Measurements from ENCODE around the gene KRTAP5-11. TPM values are rescaled to one million over a fixed set of nuclear protein-coding genes. Genes with fewer than 3 reads are reported as not detected.
"Not testable (repeated sequence)": the region's sequence is repeated elsewhere in the genome, so short reads cannot be mapped to it uniquely, and the experiment has no call there.

Gene KRTAP5-11
- total RNA-seq, 1 experiment from 2014 or later, result not detected

DNA sequence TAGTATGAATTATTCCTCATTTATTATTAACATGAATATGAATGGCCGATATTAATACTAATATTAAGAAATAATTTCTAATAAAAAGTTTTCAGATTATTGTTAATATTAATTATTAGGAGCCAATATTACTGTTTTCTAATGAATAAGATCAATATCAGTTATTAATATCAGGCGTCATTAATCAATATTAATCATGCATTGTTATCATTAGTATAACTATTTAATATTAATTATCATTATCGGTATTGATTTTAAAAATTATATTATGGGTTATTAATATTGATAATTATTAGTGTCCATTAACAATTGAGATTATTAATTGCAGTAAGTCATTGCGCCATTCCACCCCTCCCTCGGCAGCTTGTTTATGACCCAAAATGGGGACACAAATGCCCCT is 3.0 kb upstream of the KRTAP5-11 start:
- H3K4me1 ChIP-seq (ENCODE audit: insufficient read depth, low read length, poor library complexity, severe bottlenecking); H3K27ac ChIP-seq (ENCODE audit: low read depth, low read length, poor library complexity, severe bottlenecking); DNase-seq (ENCODE audit: low spot score); H3K27me3 ChIP-seq (replicated peaks; ENCODE audit: insufficient read depth, low read depth, low read length, poor library complexity); CTCF ChIA-PET; BruUV-seq (replicated peaks); H3K36me3 ChIP-seq (ENCODE audit: insufficient read depth, low read length, poor library complexity, severe bottlenecking); intact Hi-C loops (cut with micrococcal nuclease; ENCODE audit: unreplicated experiment); H3K4me3 ChIP-seq (ENCODE audit: low read depth, low read length, poor library complexity, severe bottlenecking); POLR2A ChIA-PET (ENCODE audit: low non-redundant PET); H3K9me3 ChIP-seq (ENCODE audit: low read depth, low read length, poor library complexity, severe bottlenecking): not testable (repeated sequence)

DNA sequence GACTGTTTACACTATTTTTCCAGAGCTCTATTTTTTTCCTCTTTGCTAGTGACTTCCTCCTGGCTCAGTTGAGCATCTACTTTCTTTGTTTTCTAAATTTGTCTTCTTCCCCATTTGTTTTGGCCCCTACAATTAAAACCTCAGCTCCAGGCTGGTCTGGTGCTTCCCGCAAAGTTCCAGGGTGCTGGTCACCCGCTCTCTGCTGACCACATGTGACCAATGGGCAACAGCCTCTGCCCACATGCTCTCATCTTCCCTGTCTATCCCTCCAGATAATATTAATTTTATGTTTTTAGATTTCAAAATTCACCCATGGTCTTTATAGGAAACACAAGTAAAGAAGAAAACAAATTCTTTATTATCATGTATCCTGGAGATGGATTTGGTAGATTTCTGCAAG is 294 bp upstream of the KRTAP5-11 start:
- H3K36me3 ChIP-seq (ENCODE audit: insufficient read depth, low read length, poor library complexity, severe bottlenecking); POLR2A ChIA-PET (ENCODE audit: low non-redundant PET); H3K9me3 ChIP-seq (ENCODE audit: low read depth, low read length, poor library complexity, severe bottlenecking); intact Hi-C loops (cut with micrococcal nuclease; ENCODE audit: unreplicated experiment); H3K27me3 ChIP-seq (replicated peaks; ENCODE audit: insufficient read depth, low read depth, low read length, poor library complexity); H3K4me1 ChIP-seq (ENCODE audit: insufficient read depth, low read length, poor library complexity, severe bottlenecking); H3K4me3 ChIP-seq (ENCODE audit: low read depth, low read length, poor library complexity, severe bottlenecking); DNase-seq (ENCODE audit: low spot score); CTCF ChIA-PET; BruUV-seq (replicated peaks); H3K27ac ChIP-seq (ENCODE audit: low read depth, low read length, poor library complexity, severe bottlenecking): not testable (repeated sequence)

DNA sequence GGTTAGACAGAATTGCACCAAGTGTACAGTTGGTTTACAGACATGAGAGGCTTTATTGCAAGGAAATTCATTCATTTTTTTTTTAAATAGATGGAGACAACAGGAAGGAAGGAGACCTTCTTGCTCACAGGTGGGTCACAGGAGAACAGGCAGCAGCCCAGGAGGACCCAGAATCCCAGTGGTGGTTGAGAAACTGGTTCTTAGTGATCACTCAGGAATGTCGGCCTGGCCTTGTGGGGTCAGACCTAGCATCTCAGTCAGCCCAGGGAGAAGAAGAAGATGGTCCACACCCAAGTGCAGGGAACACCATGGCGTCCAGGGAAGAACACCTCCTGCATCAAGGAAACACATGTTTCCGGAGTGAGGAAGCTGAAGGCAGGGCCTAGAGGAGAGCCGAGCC is 849 bp downstream of the KRTAP5-11 start:
- BruUV-seq (replicated peaks), result no TSS peak
- Histone ChIP-seq H3K36me3 (ENCODE audit: insufficient read depth, low read length, poor library complexity, severe bottlenecking) (no peaks in the 10 kb centered on the region), H3K27ac (ENCODE audit: low read depth, low read length, poor library complexity, severe bottlenecking) (no peak overlapping the region), H3K4me1 (ENCODE audit: insufficient read depth, low read length, poor library complexity, severe bottlenecking) (peaks cover 4% of the 10 kb centered on the region), H3K9me3 (ENCODE audit: low read depth, low read length, poor library complexity, severe bottlenecking) (no peaks in the 10 kb centered on the region), H3K4me3 (ENCODE audit: low read depth, low read length, poor library complexity, severe bottlenecking) (no peak overlapping the region), H3K27me3 (replicated peaks; ENCODE audit: insufficient read depth, low read depth, low read length, poor library complexity) (no peaks in the 10 kb centered on the region)
- ChIA-PET CTCF (no interaction called here), POLR2A (ENCODE audit: low non-redundant PET) (no interaction called here)
- DNase-seq (ENCODE audit: low spot score), result no peak
- intact Hi-C loops (cut with micrococcal nuclease; ENCODE audit: unreplicated experiment), result no loop called here
- TF ChIP-seq, protein P1, sequence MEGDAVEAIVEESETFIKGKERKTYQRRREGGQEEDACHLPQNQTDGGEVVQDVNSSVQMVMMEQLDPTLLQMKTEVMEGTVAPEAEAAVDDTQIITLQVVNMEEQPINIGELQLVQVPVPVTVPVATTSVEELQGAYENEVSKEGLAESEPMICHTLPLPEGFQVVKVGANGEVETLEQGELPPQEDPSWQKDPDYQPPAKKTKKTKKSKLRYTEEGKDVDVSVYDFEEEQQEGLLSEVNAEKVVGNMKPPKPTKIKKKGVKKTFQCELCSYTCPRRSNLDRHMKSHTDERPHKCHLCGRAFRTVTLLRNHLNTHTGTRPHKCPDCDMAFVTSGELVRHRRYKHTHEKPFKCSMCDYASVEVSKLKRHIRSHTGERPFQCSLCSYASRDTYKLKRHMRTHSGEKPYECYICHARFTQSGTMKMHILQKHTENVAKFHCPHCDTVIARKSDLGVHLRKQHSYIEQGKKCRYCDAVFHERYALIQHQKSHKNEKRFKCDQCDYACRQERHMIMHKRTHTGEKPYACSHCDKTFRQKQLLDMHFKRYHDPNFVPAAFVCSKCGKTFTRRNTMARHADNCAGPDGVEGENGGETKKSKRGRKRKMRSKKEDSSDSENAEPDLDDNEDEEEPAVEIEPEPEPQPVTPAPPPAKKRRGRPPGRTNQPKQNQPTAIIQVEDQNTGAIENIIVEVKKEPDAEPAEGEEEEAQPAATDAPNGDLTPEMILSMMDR (conservative IDR thresholded peaks at IDR 0.05; ENCODE audit: low read depth, low read length), result no peak
- TF ChIP-seq EZH2 (IDR thresholded peaks at IDR 0.05; ENCODE audit: borderline replicate concordance, low read depth, low read length, poor library complexity, severe bottlenecking), result no peak

DNA sequence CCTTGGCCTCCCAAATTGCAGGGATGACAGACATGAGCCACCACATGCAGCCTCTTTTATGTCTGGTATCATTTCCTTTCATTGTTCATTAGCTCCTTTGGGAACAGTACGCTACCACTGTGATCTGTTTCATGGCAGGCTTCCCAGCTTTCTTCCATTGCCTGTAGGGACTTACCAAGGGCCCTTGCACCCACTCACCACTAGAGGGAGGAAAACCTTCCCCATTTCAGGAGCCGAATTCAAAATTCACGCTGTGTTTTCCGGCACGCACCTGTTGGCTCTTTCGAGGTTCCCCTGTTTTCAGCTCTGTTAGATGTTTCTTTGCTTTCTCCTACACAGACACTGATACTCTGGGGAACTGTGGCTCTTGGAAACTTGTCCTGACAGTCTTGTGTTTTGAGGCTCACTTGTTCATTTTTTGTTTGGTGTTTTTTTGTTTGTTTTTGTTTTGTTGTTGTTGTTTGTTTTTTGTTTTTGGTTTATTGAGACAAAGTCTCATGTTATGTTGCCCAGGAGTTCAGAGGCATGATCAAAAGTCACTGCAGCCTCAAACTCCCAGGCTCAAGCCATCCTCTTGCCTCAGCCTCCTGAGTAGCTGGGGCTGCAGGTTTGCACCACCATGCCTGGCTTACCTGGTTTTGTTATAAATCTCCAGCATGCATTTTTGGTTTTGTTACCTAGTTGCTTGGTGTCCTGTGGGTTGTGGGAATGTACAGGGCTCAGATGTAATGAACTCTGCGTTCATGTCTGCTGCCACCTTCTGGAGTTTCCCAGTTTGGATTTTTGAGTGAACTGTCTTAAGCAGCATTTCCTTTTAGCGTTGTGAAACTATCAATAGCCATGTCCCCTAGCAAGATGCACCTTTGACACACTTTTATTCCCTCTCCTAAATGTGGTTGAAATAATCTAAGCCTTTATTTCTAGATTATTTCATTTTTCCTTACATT is 2.3 kb downstream of the KRTAP5-11 start:
- ChIA-PET POLR2A (ENCODE audit: low non-redundant PET) (no interaction called here), CTCF (interaction anchor here (0.6 to 1.2 kb wide), 7 partner anchors 9 to 128 kb away, joined by 3 to 8 read pairs (median 3); partner anchors contain the start of gene NADSYN1)
- Histone ChIP-seq H3K36me3 (ENCODE audit: insufficient read depth, low read length, poor library complexity, severe bottlenecking) (no peaks in the 10 kb centered on the region), H3K4me3 (ENCODE audit: low read depth, low read length, poor library complexity, severe bottlenecking) (no peak overlapping the region), H3K9me3 (ENCODE audit: low read depth, low read length, poor library complexity, severe bottlenecking) (no peaks in the 10 kb centered on the region), H3K27ac (ENCODE audit: low read depth, low read length, poor library complexity, severe bottlenecking) (no peak overlapping the region), H3K27me3 (replicated peaks; ENCODE audit: insufficient read depth, low read depth, low read length, poor library complexity) (no peaks in the 10 kb centered on the region), H3K4me1 (ENCODE audit: insufficient read depth, low read length, poor library complexity, severe bottlenecking) (peaks cover 4% of the 10 kb centered on the region)
- intact Hi-C loops (cut with micrococcal nuclease; ENCODE audit: unreplicated experiment), result no loop called here
- TF ChIP-seq, protein P1 (conservative IDR thresholded peaks at IDR 0.05; ENCODE audit: low read depth, low read length), result peak; percentile 89
- no peak for TF ChIP-seq EZH2 (IDR thresholded peaks at IDR 0.05; ENCODE audit: borderline replicate concordance, low read depth, low read length, poor library complexity, severe bottlenecking)
- DNase-seq (ENCODE audit: low spot score), result peak; percentile 93
- no TSS peak for BruUV-seq (replicated peaks)

DNA sequence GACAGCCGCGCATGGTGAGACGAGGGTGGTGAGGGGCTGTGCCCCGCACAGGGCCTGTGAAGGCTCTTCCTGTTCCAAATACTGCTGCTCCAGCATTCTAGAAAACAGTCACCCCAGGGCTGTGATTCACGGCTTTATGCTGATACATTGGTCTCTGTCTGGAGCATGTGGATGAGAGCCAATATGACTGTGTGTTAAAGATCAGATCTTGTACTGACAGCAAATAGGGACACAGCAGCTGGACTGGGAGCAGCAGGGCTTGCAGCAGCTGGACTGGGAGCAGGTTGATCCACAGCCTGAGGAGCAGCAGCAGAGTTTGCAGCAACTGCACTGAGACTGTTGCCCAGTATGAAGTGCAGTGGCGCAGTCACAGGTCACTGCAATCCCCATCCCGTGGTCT is 3.2 kb downstream of the KRTAP5-11 start:
- H3K27me3 ChIP-seq (replicated peaks; ENCODE audit: insufficient read depth, low read depth, low read length, poor library complexity); POLR2A ChIA-PET (ENCODE audit: low non-redundant PET); BruUV-seq (replicated peaks); DNase-seq (ENCODE audit: low spot score); H3K9me3 ChIP-seq (ENCODE audit: low read depth, low read length, poor library complexity, severe bottlenecking); H3K36me3 ChIP-seq (ENCODE audit: insufficient read depth, low read length, poor library complexity, severe bottlenecking); intact Hi-C loops (cut with micrococcal nuclease; ENCODE audit: unreplicated experiment); H3K4me1 ChIP-seq (ENCODE audit: insufficient read depth, low read length, poor library complexity, severe bottlenecking); H3K27ac ChIP-seq (ENCODE audit: low read depth, low read length, poor library complexity, severe bottlenecking); H3K4me3 ChIP-seq (ENCODE audit: low read depth, low read length, poor library complexity, severe bottlenecking): not testable (repeated sequence)
- CTCF ChIA-PET, result interaction anchor here (0.6 to 1.2 kb wide), 6 partner anchors 8 to 127 kb away, joined by 3 to 8 read pairs (median 4); partner anchors contain the start of gene NADSYN1
